HEK293 (cell line): ENCODE results near the gene LYPD5.

Experiments used
- CTCF ChIA-PET: fragments of 350-600 bp; formaldehyde crosslinking; extraction: SDS; loops from one replicate; lab custom pipeline; 2021; ENCODE audit warnings: antibody characterized with exemption; lab: Yijun Ruan, JAX
- POLR2A ChIA-PET: fragments of 300-600 bp; formaldehyde crosslinking; extraction: SDS; loops from one replicate; lab custom pipeline; 2020; ENCODE audit warnings: antibody characterized with exemption, inconsistent platforms; lab: Yijun Ruan, JAX
- H3K27ac ChIP-seq: fragments of 200-500 bp; sonication (Bioruptor generic); 2 replicates; pipeline ENCODE4 v1.5.1; 2014; ENCODE audit warnings: low read depth, low read length, control low read depth, inconsistent platforms; ENCODE audit errors: extremely low read depth
- H3K36me3 ChIP-seq, 2 experiments: fragments of 200-500 bp in 1 of 2; sonication (Bioruptor generic) in 1 of 2; 1 replicate in 1 of 2; 2 replicates in 1 of 2; pipeline ENCODE4 v1.5.1; 2014 to 2017; ENCODE audit warnings: inconsistent platforms in 2 of 2, low read length in 2 of 2; ENCODE audit not compliant: control insufficient read depth in 2 of 2, insufficient read depth in 1 of 2
- H3K4me1 ChIP-seq: fragments of 200-500 bp; sonication (Bioruptor generic); 2 replicates; pipeline ENCODE4 v1.5.1; 2014; ENCODE audit warnings: mild to moderate bottlenecking, low read length, inconsistent platforms; ENCODE audit not compliant: control insufficient read depth, insufficient read depth
- H3K4me3 ChIP-seq: 2 replicates; pipeline ENCODE4 v1.5.1; 2011; ENCODE audit warnings: low read depth, mild to moderate bottlenecking, control low read depth, low read length, moderate library complexity
- H3K9me3 ChIP-seq: fragments of 200-500 bp; sonication (Bioruptor generic); 2 replicates; pipeline ENCODE4 v1.5.1; 2014; ENCODE audit warnings: low read depth, low read length, inconsistent platforms; ENCODE audit not compliant: control insufficient read depth, insufficient read depth
- BCL11A ChIP-seq: fragments of 450-650 bp; formaldehyde crosslinking; IDR thresholded peaks from 2 replicates; pipeline ENCODE4 v1.5.1; 2016; ENCODE audit warnings: low read depth, missing biosample characterization, missing genetic modification characterization
- KLF16 ChIP-seq: fragments of 450-650 bp; formaldehyde crosslinking; IDR thresholded peaks from 2 replicates; pipeline ENCODE4 v1.5.1; 2017; ENCODE audit warnings: missing biosample characterization, missing genetic modification characterization
- KLF8 ChIP-seq: fragments of 450-650 bp; formaldehyde crosslinking; IDR thresholded peaks from 2 replicates; pipeline ENCODE4 v1.5.1; 2016; ENCODE audit warnings: missing biosample characterization, missing genetic modification characterization
- MEIS1 ChIP-seq: sonication (generic); formaldehyde crosslinking; IDR thresholded peaks from 2 replicates; pipeline ENCODE4 v1.8.1; 2022; ENCODE audit warnings: missing genetic modification reagents, mild to moderate bottlenecking, borderline replicate concordance
- ZBTB21 ChIP-seq: fragments of 450-650 bp; formaldehyde crosslinking; IDR thresholded peaks from 2 replicates; pipeline ENCODE4 v1.5.1; 2017; ENCODE audit warnings: missing biosample characterization, missing genetic modification characterization
- ZBTB7A ChIP-seq: fragments of 450-650 bp; formaldehyde crosslinking; IDR thresholded peaks from 2 replicates; pipeline ENCODE4 v1.5.1; 2016; ENCODE audit warnings: low read depth, missing biosample characterization, missing genetic modification characterization
- ZNF16 ChIP-seq: fragments of 450-650 bp; formaldehyde crosslinking; IDR thresholded peaks from 2 replicates; pipeline ENCODE4 v1.5.1; 2016; ENCODE audit warnings: low read depth, missing biosample characterization, missing genetic modification characterization
- ZNF19 ChIP-seq: fragments of 450-650 bp; formaldehyde crosslinking; IDR thresholded peaks from 2 replicates; pipeline ENCODE4; 2016; ENCODE audit warnings: missing biosample characterization, missing genetic modification characterization, low read depth
- ZNF266 ChIP-seq: fragments of 450-650 bp; formaldehyde crosslinking; IDR thresholded peaks from 2 replicates; pipeline ENCODE4 v1.5.1; 2016; ENCODE audit warnings: missing biosample characterization, missing genetic modification characterization, low read depth
- ZNF529 ChIP-seq: fragments of 450-650 bp; formaldehyde crosslinking; IDR thresholded peaks from 2 replicates; pipeline ENCODE4 v1.5.1; 2017; ENCODE audit warnings: missing genetic modification characterization, missing biosample characterization; ENCODE audit not compliant: insufficient replicate concordance
- ZNF624 ChIP-seq: fragments of 450-650 bp; formaldehyde crosslinking; IDR thresholded peaks from 2 replicates; pipeline ENCODE4 v1.5.1; 2017; ENCODE audit warnings: missing biosample characterization, missing genetic modification characterization
- ZNF629 ChIP-seq: fragments of 450-650 bp; formaldehyde crosslinking; IDR thresholded peaks from 2 replicates; pipeline ENCODE4 v1.5.1; 2017; ENCODE audit warnings: missing biosample characterization, missing genetic modification characterization
- ZNF768 ChIP-seq: fragments of 450-650 bp; formaldehyde crosslinking; IDR thresholded peaks from 2 replicates; pipeline ENCODE4 v1.5.1; 2018; ENCODE audit warnings: missing biosample characterization, mild to moderate bottlenecking, missing genetic modification characterization
- ZSCAN30 ChIP-seq: fragments of 450-650 bp; IDR thresholded peaks from 2 replicates; pipeline ENCODE4 v1.5.1; 2018; ENCODE audit warnings: missing biosample characterization, mild to moderate bottlenecking, missing genetic modification characterization, moderate library complexity
- ZXDB ChIP-seq: fragments of 450-650 bp; formaldehyde crosslinking; IDR thresholded peaks from 2 replicates; pipeline ENCODE4 v1.5.1; 2016; ENCODE audit warnings: missing biosample characterization, missing genetic modification characterization
- TF ChIP-seq, protein P1 (sequence below): fragments of 450-650 bp; IDR thresholded peaks from 2 replicates; pipeline ENCODE4 v1.5.1; 2018; ENCODE audit warnings: missing biosample characterization, mild to moderate bottlenecking, missing genetic modification characterization
- TF ChIP-seq, protein P2 (sequence below): fragments of 450-650 bp; formaldehyde crosslinking; IDR thresholded peaks from 2 replicates; pipeline ENCODE4 v1.5.1; 2016; ENCODE audit warnings: missing biosample characterization, missing genetic modification characterization, low read depth
- TF ChIP-seq, protein P3 (sequence below): fragments of 450-650 bp; formaldehyde crosslinking; optimal IDR thresholded peaks from 2 replicates; pipeline ENCODE3; 2016; ENCODE audit warnings: missing biosample characterization, mild to moderate bottlenecking, missing genetic modification characterization
- TF ChIP-seq, protein P4 (sequence below): fragments of 450-650 bp; formaldehyde crosslinking; IDR thresholded peaks from 2 replicates; pipeline ENCODE4 v1.5.1; 2016; ENCODE audit warnings: missing biosample characterization, missing genetic modification characterization
- TF ChIP-seq, protein P5 (sequence below): fragments of 450-650 bp; formaldehyde crosslinking; IDR thresholded peaks from 2 replicates; pipeline ENCODE4 v1.5.1; 2016; ENCODE audit warnings: missing biosample characterization, missing genetic modification characterization
- TF ChIP-seq, protein P6 (sequence below): fragments of 450-650 bp; formaldehyde crosslinking; conservative IDR thresholded peaks from 2 replicates; pipeline ENCODE4 v1.5.1; 2016; ENCODE audit warnings: low read depth, missing biosample characterization, missing genetic modification characterization
- TF ChIP-seq, protein P7 (sequence below): fragments of 450-650 bp; formaldehyde crosslinking; IDR thresholded peaks from 2 replicates; pipeline ENCODE4 v1.5.1; 2016; ENCODE audit warnings: missing biosample characterization, missing genetic modification characterization

Gene LYPD5

DNA sequence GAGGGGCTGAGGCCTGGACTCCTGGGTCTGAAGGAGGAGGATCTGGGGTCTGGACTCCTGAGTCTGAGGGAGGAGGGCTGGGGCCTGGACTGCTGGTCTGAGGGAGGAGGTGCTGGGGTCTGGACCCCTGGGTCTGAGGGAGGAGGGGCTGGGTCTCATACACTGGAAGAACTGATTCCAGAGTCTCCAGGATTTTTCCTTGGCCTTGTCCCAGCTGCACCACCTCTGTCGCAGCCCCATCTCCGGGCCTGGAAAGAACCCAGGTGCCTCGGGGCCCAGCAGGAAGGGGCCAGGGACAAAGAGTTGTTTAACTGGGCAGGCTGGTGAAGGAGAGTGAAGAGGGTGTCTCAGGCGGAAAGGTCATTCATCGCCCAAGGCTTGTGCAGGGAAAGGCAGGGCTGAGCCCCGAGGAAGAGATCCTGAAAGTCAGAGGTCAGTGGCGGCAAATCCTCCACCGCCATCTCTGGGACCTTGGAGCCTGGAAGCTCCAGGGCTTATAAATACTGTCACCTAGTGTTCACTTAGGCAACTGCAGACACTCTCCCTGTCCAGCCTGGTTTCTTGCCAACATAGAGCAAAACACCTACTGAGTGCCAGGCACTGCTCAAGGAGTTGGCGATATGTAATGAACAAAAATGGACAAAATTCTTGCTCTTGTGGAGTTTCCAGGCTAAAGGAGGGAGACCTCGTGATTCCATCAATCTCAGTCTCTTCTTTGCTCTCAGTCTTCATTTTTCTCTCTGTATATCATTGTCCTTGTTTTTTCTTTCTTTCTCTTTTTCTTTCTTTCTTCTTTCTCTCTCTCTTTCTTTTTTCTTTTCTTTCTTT lies 17.1 kb downstream of the LYPD5 start:
- no peaks in the 10 kb centered on the region; the same call in 1 of the 2 replicates for H3K4me1 ChIP-seq
- POLR2A ChIA-PET = interaction anchor here (1.0 to 1.9 kb wide), 3 partner anchors 14 to 40 kb away, joined by 3 to 10 read pairs (median 6); partner anchors contain the start of gene SMG9
- CTCF ChIA-PET = interaction anchor here (0.6 to 15.3 kb wide), 30 partner anchors 8 to 561 kb away, joined by 3 to 213 read pairs (median 4); partner anchors contain the start of genes IRGC and SMG9
- no peaks in the 10 kb centered on the region; the same call in 1 of the 2 replicates for H3K9me3 ChIP-seq
- H3K27ac ChIP-seq = no peak overlapping the region
- no peak overlapping the region for H3K4me3 ChIP-seq
- no peaks in the 10 kb centered on the region; a peak in 1 of 3 replicates for H3K36me3 ChIP-seq
- TF ChIP-seq, protein P1, sequence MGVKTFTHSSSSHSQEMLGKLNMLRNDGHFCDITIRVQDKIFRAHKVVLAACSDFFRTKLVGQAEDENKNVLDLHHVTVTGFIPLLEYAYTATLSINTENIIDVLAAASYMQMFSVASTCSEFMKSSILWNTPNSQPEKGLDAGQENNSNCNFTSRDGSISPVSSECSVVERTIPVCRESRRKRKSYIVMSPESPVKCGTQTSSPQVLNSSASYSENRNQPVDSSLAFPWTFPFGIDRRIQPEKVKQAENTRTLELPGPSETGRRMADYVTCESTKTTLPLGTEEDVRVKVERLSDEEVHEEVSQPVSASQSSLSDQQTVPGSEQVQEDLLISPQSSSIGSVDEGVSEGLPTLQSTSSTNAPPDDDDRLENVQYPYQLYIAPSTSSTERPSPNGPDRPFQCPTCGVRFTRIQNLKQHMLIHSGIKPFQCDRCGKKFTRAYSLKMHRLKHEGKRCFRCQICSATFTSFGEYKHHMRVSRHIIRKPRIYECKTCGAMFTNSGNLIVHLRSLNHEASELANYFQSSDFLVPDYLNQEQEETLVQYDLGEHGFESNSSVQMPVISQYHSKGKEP (tag by site-specific recombination) = no peak
- TF ChIP-seq ZXDB = peak; percentile 66; the same call in 1 of the 2 replicates
- TF ChIP-seq, protein P2, sequence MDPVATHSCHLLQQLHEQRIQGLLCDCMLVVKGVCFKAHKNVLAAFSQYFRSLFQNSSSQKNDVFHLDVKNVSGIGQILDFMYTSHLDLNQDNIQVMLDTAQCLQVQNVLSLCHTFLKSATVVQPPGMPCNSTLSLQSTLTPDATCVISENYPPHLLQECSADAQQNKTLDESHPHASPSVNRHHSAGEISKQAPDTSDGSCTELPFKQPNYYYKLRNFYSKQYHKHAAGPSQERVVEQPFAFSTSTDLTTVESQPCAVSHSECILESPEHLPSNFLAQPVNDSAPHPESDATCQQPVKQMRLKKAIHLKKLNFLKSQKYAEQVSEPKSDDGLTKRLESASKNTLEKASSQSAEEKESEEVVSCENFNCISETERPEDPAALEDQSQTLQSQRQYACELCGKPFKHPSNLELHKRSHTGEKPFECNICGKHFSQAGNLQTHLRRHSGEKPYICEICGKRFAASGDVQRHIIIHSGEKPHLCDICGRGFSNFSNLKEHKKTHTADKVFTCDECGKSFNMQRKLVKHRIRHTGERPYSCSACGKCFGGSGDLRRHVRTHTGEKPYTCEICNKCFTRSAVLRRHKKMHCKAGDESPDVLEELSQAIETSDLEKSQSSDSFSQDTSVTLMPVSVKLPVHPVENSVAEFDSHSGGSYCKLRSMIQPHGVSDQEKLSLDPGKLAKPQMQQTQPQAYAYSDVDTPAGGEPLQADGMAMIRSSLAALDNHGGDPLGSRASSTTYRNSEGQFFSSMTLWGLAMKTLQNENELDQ = no peak
- TF ChIP-seq ZNF624 (tag by site-specific recombination) = 0 out of 2 replicates have a peak, but pooled peaks have one; percentile 29
- peak; percentile 58 for TF ChIP-seq BCL11A (tag by site-specific recombination)
- no peak for TF ChIP-seq ZNF16 (tag by site-specific recombination)
- TF ChIP-seq ZBTB7A (tag by site-specific recombination) = 0 out of 2 replicates have a peak, but pooled peaks have one; percentile 31
- no peak for TF ChIP-seq ZNF266 (tag by site-specific recombination)
- TF ChIP-seq, protein P3, sequence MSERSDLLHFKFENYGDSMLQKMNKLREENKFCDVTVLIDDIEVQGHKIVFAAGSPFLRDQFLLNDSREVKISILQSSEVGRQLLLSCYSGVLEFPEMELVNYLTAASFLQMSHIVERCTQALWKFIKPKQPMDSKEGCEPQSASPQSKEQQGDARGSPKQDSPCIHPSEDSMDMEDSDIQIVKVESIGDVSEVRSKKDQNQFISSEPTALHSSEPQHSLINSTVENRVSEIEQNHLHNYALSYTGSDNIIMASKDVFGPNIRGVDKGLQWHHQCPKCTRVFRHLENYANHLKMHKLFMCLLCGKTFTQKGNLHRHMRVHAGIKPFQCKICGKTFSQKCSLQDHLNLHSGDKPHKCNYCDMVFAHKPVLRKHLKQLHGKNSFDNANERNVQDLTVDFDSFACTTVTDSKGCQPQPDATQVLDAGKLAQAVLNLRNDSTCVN (tag by site-specific recombination) = peak; percentile 7
- TF ChIP-seq ZNF629 (tag by site-specific recombination) = peak; percentile 47; the same call in 1 of the 2 replicates
- TF ChIP-seq, protein P4, sequence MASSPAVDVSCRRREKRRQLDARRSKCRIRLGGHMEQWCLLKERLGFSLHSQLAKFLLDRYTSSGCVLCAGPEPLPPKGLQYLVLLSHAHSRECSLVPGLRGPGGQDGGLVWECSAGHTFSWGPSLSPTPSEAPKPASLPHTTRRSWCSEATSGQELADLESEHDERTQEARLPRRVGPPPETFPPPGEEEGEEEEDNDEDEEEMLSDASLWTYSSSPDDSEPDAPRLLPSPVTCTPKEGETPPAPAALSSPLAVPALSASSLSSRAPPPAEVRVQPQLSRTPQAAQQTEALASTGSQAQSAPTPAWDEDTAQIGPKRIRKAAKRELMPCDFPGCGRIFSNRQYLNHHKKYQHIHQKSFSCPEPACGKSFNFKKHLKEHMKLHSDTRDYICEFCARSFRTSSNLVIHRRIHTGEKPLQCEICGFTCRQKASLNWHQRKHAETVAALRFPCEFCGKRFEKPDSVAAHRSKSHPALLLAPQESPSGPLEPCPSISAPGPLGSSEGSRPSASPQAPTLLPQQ = peak; percentile 62
- TF ChIP-seq ZNF768 (tag by site-specific recombination) = no peak
- TF ChIP-seq, protein P5, sequence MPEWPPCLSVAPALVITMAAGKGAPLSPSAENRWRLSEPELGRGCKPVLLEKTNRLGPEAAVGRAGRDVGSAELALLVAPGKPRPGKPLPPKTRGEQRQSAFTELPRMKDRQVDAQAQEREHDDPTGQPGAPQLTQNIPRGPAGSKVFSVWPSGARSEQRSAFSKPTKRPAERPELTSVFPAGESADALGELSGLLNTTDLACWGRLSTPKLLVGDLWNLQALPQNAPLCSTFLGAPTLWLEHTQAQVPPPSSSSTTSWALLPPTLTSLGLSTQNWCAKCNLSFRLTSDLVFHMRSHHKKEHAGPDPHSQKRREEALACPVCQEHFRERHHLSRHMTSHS (tag by site-specific recombination) = no peak
- TF ChIP-seq ZBTB21 (tag by site-specific recombination) = 0 out of 2 replicates have a peak, but pooled peaks have one; percentile 28
- TF ChIP-seq KLF16 (tag by site-specific recombination) = no peak
- TF ChIP-seq ZNF19 = no peak
- no peak for TF ChIP-seq ZNF529
- TF ChIP-seq KLF8 (tag by site-specific recombination) = peak; percentile 68; the same call in 1 of the 2 replicates
- TF ChIP-seq, protein P6, sequence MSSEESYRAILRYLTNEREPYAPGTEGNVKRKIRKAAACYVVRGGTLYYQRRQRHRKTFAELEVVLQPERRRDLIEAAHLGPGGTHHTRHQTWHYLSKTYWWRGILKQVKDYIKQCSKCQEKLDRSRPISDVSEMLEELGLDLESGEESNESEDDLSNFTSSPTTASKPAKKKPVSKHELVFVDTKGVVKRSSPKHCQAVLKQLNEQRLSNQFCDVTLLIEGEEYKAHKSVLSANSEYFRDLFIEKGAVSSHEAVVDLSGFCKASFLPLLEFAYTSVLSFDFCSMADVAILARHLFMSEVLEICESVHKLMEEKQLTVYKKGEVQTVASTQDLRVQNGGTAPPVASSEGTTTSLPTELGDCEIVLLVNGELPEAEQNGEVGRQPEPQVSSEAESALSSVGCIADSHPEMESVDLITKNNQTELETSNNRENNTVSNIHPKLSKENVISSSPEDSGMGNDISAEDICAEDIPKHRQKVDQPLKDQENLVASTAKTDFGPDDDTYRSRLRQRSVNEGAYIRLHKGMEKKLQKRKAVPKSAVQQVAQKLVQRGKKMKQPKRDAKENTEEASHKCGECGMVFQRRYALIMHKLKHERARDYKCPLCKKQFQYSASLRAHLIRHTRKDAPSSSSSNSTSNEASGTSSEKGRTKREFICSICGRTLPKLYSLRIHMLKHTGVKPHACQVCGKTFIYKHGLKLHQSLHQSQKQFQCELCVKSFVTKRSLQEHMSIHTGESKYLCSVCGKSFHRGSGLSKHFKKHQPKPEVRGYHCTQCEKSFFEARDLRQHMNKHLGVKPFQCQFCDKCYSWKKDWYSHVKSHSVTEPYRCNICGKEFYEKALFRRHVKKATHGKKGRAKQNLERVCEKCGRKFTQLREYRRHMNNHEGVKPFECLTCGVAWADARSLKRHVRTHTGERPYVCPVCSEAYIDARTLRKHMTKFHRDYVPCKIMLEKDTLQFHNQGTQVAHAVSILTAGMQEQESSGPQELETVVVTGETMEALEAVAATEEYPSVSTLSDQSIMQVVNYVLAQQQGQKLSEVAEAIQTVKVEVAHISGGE (tag by site-specific recombination) = 0 out of 2 replicates have a peak, but pooled peaks have one; percentile 21
- no peak for TF ChIP-seq MEIS1 (CRISPR knock-in tag)
- TF ChIP-seq, protein P7, sequence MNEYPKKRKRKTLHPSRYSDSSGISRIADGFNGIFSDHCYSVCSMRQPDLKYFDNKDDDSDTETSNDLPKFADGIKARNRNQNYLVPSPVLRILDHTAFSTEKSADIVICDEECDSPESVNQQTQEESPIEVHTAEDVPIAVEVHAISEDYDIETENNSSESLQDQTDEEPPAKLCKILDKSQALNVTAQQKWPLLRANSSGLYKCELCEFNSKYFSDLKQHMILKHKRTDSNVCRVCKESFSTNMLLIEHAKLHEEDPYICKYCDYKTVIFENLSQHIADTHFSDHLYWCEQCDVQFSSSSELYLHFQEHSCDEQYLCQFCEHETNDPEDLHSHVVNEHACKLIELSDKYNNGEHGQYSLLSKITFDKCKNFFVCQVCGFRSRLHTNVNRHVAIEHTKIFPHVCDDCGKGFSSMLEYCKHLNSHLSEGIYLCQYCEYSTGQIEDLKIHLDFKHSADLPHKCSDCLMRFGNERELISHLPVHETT = peak; percentile 52; the same call in 1 of the 2 replicates
- TF ChIP-seq ZSCAN30 (tag by site-specific recombination) = peak; percentile 95
